ENCODE results near the gene PCSK1N.

- TF ChIP-seq TP53 (CRISPR knock-in tag; conservative IDR thresholded peaks at IDR 0.05) (no peak), POLR2A (IDR thresholded peaks at IDR 0.05; ENCODE audit: insufficient read depth in 1 of 2, low read depth in 2 of 2, low read length in 2 of 2) (no peak), CTCF (CRISPR knock-in tag; IDR thresholded peaks at IDR 0.05) (no peak), BCL3 (CRISPR knock-in tag; IDR thresholded peaks at IDR 0.05) (no peak), FLYWCH1 (CRISPR knock-in tag; IDR thresholded peaks at IDR 0.05) (no peak), ZNF354B (CRISPR knock-in tag; IDR thresholded peaks at IDR 0.05) (no peak), ZNF44 (CRISPR knock-in tag; IDR thresholded peaks at IDR 0.05) (no peak), SP2 (CRISPR knock-in tag; IDR thresholded peaks at IDR 0.05) (no peak), ZBTB20 (CRISPR knock-in tag; IDR thresholded peaks at IDR 0.05; ENCODE audit: borderline replicate concordance, low read depth) (no peak), YEATS2 (CRISPR knock-in tag; IDR thresholded peaks at IDR 0.05; ENCODE audit: borderline replicate concordance) (no peak), ZNF768 (CRISPR knock-in tag; IDR thresholded peaks at IDR 0.05) (no peak), ZNF772 (CRISPR knock-in tag; IDR thresholded peaks at IDR 0.05) (no peak), POLR2AphosphoS5 (IDR thresholded peaks at IDR 0.05; ENCODE audit: low read depth, low read length) (no peak), RNF2 (conservative IDR thresholded peaks at IDR 0.05; ENCODE audit: low read depth) (no peak)
These were observed 9.1 kb downstream of the PCSK1N start, which contains the start of gene ERAS for GRCh38 chrX:48826135-48826875.
